Measurements from ENCODE around the gene RPS28.
"Not testable (repeated sequence)": the region's sequence is repeated elsewhere in the genome, so short reads cannot be mapped to it uniquely, and the experiment has no call there.

The RPS28 gene

DNA sequence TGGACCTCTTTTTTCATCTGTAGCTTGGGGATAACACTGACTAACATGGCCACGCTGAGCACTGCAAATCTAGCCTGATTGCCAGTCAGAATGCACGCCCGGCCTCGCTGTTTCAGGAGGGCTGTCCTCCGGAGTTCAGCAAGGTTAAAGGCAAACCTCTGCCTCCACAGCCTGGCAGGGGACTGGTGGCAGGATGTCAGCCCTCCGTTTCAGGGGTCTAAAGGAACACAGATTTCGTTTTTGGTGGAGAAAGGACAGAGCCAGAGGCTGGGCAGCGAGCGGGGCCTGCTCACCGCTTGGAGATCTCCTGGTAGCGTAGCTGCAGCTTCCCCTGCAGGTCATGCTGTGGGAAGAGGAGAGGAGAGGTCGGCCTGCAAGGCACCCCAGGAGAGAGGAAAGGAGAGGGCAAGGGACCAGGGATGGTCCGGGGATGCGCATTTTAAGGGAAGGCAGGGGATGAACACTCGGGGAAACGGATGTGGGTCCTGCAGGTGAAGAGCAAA is 681 bp upstream of the RPS28 start:
- no peak for DNase-seq (ENCODE audit: low read depth)

DNA sequence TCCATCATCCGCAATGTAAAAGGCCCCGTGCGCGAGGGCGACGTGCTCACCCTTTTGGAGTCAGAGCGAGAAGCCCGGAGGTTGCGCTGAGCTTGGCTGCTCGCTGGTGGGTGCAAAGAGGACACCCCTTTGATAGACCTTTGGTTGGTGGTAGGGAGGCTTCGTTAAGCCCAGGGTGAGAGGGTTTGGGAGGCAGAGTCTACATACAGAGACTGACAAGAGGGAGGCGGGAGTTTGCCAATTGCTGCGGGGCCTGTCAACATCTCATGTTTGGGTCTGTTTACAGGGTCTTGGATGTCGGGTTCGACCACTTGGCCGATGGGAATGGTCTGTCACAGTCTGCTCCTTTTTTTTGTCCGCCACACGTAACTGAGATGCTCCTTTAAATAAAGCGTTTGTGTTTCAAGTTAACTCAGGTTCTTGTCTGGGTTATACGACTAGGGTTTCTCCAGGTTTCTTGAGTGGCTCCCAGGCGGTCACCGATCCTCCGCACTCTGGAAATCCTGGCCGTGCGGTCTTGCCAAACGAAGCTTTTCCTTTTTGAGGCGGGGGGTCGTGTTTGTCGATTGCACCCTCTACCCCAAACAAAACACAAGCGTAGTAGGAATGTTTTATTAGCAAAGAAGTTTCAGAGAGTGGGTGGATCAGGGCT is 816 bp downstream of the RPS28 start:
- no peak for DNase-seq (ENCODE audit: low read depth)

DNA sequence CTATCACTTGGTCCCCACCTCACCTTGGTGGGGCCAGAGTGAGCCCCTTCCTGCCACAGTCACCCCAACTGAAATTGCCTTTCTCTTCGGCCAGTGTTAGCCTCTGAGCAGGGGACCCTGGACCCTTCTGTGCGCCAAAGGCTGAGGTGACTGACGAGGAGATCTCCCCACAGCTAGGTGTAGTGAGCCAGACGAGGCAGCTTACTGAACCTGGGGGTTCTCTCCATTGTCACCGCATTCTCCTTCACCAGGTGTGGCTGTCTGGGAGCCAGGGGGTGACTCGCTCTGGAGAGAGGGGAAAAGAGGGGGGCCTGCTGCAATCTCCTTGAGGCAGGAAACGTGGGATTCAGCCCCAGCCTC is 1.3 kb downstream of the RPS28 start:
- DNase-seq (ENCODE audit: low read depth) = no peak

DNA sequence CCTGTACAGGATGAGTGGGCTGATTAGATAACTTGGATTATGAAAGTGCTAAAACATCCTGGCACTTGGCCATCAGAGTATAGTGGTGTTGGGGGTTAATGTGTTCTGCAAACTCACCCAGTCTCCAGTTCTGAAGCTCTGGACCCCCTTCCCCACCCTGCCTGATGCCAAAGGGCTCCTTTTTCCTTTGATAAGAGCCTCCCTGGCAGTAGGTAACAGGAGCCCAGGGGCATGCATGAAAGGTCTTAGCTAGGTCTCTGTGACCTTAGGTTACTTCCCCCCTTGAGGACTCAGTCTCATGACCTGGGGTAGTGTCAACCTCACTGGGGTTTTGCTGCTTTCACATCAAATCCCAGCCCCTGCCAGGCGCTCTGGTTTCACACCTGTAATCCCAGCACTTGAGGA is 2.5 kb downstream of the RPS28 start:
- no peak for DNase-seq (ENCODE audit: low read depth)

DNA sequence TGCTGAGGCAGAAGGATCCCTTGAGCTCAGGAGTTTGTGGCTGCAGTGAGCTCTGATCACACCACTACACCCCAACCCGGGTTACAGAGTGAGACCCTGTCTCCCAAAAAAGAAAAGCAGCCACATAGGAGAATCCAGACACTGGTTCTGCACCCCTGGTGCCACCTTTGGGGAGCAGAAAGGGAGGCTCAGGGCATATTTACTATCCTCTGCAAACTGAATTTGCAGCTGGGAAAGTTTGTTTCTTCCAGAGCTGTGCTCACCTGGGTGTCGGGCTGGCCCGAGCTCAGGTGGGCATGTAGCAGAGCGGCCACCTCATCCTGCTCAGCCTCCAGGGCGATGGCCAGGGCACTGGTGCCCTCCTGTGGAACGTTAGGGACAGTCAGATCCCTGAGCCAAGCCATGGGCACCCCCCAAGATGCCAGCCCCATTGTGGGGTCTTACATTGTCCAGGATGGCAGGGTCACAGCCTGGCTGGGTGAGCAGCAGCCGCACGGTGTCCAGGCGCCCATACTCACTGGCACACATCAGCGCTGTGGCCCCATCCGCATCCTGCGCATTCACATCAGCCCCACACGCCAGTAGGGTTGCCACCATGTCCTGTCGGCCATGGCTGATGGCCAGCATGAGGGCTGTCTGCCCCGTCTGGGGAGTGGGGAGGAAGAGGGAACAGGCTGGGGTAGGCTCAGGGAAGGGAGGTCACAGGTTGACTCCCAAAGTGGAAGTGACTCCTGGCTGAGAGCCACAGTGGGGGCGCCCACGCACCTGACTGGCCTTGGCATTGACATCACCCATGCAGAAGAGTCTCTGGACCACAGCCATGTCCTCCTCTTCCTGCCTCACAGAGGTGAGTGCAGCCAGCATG is 3.1 kb downstream of the RPS28 start:
- DNase-seq (ENCODE audit: low read depth) = no peak

DNA sequence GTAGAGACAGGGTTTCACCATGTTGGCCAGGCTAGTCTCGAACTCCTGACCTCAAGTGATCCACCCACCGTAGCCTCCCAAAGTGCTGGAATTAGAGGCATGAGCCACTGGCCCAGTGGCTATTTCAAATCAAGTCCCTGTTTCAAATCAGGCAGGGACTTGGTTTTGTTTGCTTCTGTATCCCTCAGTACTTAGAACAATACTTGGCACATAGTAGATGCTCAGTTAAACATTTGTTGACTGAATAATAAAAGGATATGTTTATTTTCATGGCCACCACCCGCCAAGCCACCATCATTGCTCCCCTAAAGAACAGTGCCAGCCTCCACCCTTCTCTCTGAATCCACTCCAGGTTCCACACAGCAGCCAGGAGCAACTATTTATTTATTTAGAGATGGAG is 4.2 kb downstream of the RPS28 start:
- DNase-seq (ENCODE audit: low read depth) = no peak

DNA sequence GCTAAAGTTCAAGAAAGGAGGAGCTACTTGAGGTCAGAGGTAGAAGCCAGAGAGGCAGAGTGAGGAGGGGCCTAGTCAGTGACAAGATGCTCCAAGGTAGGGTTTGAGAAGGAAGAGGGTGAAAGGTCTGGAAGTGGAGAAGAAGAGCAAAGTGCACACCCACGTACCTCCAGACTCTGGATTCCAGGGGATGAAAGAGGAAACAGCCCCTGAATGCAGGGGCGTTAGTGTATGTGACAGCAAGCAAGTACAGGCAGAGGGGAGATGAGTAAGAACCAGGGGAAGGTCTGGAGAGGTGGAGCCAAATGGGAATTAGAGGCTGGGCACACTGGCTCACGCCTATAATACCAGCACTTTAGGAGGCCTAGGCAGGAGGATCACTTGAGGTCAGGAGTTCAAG is 8.7 kb downstream of the RPS28 start:
- no peak for DNase-seq (ENCODE audit: low read depth)

DNA sequence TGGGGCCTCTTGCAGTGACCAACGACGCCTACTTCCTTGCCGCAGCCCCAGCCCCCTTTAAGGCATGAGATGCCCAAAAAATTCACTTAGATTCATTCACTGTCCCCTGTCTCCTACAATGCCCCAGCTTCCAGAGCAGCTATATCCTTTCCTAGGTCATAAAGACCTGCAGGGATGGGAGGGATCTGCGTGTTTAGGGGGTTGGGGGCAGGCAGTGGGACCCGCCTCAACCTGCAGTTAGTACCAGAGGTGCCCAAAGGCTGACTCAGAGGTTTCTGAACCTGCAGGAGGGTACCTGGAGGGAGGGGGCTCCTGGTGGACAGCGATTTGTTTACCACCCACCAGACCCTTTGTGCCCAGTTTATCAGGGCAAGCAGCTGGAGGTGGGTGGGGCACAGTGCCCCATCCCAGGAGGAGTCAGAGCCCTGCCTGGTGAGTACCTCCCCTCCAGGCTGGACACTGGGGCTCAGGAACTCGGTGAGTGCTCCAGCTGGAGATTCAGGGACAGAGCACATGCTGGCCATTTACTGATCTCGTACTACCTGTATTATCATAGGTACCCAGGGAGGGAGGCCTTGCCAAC is 10.1 kb downstream of the RPS28 start:
- DNase-seq (ENCODE audit: low read depth) = no peak

DNA sequence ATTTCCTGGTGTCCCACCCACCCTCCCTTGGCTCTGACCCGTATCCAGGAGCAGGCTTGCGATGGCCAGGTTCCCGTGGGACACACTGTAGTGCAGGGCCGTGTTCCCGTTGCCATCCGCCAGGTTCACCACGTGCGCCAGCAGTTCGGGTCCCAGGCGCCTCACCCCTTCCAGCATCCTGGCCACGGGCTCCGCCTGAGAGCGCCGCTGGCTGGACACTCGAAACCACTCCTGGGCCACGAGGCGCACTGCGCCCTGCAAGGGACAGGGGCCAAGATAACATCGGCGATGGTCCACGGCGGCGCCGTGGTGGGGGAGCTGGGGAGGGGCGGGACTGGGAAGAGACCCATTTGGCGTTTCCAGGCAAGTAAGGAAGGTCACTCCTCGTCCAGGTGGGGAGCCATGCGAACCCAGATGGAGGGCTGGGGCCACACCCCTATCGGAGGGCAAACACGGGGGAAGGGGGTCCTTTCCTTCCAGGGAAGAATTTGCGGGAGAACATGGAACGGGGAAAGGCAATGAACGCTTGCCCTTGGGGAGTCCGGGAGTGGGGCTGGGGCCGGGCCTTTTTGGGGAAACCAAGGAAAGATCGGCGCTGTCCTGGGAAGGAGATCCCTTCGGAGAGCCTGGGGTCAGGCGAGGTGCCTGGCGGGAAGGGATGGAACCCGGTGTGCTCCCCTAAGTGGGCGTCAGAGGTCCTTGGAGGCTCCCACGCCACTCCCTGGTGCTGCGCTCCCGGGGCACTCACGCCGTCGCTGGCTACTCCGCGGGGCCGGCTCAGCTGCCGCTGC is 11.9 kb downstream of the RPS28 start:
- DNase-seq (ENCODE audit: low read depth) = no peak

DNA sequence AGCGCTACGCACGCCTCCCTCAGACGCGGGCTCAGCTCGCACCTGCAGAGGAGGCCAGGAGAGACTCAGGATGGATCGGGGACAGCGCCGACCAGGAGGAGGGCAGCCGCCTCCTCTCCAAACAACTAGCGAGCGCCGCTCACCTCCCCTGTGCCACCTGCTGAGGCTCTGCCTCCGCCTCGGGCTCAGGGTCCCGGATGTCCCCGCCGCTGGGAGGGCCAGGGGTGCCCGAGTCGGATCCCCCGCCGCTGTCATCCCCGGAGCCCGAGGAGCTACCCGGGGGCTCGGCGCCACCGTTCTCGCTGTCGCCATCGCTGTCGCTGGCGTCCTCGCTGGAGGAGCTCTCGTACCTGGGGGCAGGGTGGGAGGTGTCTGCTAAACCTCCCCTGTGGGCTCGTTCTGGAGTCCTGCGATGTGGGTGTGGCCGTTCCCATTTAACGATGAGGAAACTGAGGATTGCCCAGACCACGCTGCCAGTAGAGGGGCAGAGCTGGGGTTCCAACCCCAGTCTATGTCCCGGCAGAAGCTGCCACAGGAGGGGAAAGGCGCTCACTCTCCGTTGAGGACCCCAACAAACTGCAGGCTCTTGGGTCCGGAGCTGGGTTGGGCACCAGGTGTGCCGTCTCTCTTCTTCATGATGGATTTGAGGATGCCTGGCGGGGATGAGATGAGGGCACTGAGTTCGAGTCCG is 12.6 kb downstream of the RPS28 start:
- no peak for DNase-seq (ENCODE audit: low read depth)

DNA sequence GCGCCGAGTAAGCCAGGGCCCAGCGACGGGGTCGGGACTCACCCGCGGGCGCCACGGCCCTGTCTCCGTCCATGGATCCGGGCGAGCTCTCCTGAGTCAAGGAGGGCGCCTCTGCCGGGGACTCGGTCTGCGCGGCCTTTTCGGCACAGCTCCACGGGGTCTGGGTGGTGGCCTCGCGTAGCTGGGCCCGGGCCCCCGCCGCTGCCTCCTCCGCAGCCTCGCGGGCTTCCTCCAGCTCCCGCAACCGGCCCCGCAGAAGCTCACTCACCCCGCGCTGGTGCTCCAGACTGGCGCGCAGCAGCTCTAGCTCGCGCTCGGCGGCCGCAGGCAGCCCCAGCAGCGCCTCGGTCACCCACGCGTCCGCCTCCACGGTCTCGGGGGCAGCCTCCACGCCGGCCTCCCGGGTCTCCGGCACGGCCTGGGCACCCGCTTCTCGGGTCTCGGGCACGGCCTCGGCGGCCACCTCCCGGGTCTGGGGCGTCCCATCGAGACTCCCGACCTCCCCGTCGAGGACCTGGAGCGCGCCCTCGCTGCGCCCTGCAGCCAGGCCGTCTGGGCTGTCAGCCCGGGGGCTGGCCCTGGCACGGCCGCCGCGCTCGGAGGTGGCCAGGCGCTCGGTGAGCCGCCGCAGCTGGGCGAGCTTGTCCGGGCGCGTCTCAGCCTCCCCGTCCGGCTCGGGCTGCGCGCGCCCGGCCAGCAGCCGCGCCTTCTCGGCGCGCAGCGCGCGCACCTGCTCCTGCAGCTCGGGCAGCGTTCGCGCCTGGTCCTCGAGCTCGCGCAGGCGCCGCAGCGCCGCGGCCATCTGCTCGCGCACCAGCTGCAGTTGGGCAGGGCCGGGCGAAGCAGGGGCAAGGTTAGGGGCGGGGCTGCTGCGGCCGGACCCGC is 13.4 kb downstream of the RPS28 start:
- DNase-seq (ENCODE audit: low read depth) = no peak

DNA sequence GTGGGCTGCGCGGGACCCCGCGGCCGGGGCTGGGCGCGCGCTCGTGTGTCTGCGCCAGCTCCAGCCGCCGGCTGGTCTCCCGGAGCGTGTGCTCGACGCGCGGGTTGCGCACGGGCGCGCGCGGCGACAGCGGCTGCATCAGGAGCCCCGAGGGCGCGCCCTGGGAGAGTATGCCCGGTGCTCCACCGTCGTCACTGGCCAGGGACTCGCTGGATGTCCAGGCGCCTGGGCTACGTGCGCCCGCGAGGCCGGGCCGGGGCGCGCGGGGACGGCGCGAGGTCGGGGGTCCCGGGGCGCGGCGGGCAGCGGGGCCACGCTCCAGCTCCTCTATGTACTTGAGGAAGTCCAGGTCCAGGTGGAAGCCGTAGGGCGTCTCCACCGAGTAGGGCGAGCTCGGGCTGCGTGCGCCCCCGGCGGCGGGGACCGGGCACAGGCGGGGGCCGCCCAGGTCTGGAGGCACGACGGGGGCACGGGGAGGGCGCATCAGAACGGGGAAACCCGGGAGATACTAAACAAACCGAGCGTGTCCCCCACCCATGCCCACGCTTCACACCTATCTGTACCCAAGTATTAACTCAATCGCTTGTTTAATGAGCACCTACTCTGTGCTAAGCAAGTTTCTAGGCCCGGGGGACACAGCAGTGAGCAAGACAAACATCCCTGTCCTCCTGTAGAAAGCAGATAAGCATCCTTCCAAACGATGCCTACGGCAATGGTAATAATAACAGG is 14.2 kb downstream of the RPS28 start:
- no peak for DNase-seq (ENCODE audit: low read depth)

DNA sequence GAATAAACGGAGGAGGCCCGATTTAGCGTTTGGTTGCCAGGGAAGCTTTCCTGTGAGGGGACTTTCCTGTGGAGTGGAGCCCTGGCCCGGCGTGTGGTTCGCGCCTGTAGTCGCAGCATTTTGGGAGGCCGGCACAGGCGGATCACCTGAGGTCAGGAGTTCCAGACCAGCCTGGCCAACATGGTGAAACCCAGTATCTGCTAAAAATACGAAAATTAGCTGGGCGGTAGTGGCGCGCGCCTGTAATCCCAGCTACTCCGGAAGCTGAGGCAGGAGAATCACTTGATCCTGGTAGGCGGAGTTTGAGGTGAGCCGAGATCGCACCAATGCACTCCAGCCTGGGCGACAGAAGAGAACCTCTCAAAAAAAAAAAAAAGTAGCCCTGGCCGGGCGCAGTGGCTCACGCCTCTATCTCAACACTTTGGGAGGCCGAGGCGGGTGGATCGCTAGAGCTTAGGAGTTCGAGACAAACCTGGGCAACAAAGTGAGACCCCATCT is 14.8 kb downstream of the RPS28 start:
- DNase-seq (ENCODE audit: low read depth) = no peak

DNA sequence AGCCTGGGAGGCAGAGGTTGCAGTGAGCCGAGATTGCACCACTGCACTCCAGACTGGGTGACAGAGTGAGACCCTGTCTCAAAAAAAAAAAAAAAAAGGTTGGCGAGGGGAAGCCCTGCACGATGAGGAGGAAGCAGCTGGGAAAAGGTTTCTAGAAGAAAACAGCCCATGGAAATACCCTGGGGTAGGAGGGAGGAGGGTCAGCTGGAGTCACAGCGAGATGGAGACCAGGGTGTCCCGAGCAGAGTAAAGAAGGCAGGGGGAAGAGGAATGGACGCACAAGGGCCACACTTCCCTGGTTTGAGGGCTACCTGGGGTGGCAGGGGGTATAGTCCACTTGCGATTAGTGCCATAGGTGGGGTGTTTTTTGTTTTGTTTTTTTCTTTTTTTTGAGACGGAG is 15.4 kb downstream of the RPS28 start:
- no peak for DNase-seq (ENCODE audit: low read depth)

DNA sequence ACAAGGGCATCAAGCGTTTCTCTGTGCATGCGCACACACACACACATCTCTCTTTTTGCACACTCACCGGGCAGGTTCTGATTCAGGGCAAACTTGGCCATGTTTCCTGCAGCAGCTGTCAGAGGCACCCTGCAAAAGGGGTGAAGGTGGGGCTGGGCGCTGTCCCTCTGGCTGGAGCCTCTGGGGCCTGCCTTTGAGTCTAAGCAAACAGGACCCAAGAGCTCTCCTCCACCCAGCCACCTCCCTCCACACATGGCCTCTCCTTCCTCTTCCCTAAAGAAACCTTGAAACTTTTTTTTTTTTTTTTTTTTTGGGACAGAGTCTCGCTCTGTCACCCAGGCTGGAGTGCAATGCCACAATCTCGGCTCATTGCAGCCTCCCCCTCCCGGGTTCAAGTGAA is 16.4 kb downstream of the RPS28 start:
- no peak for DNase-seq (ENCODE audit: low read depth)

DNA sequence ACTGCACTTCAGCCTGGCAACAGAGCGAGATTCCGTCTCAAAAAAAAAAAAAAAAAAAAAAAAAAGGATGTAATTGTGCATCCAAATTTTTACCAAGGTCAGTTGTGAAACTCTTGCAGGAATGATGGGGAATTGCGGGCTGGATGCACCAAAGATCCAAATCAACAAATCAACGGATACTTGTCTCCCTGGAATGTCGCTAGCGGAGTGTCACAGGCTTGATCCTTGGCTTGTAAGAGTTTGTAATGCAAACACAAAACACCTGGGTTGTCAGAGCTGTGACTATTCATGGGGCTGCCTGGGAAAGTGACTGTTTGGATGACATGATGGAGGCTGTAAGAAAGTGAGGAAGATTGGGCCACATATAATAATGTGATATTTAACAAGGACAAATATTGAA is 17.5 kb downstream of the RPS28 start:
- DNase-seq (ENCODE audit: low read depth) = no peak

DNA sequence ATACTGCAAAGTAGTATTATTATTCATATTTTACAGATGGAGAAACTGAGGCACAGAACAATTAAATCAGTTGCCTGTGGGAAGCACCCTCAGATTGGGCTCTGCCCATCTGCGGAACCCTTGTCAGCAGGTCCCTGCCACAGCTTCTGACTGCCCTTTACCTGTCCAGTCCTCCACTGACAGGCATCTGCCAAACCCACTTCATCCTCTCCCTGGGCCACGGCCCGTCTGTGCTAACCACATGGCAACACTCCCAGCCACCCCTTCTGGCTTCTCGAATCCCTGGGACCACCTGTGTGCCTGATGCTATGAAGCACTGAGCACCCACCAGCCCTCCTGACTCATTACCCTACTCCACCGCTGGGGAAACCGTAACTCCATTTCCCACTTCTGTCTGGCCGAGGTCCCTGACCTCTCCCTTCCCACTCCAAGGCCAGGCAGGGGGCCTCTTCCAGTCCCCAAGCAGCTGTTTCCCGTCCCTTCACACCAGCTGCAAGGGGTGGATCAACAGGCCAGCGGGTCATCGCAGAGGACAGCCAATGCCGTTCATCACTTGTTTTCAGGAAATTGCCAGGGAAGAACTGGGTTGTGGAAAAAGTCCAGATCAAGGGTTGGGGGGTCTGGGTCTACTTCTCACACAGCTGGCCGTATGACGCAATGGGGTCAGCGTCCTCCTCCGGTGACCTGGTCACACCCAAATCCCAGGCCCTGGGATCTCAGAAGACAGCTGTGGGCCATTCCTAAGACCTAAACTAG is 19.2 kb downstream of the RPS28 start:
- no peak for DNase-seq (ENCODE audit: low read depth)

DNA sequence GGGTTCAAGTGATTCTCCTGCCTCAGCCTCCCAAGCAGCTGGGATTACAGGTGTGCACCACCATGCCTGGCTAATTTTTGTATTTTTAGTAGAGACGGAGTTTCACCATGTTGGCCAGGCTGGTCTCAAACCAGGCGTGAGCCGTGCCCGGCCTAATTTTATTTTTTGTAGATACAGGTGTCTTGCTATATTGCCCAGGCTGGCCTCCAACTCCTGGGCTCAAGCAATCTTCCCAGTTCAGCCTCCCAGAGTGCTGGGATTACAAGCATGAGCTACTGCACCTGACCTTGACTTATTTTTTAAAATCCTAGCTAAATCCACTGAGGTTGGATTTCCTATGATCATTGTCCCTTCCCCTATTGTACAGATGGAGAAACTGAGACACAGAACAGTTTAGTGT is 20.2 kb downstream of the RPS28 start:
- DNase-seq (ENCODE audit: low read depth) = not testable (repeated sequence)

DNA sequence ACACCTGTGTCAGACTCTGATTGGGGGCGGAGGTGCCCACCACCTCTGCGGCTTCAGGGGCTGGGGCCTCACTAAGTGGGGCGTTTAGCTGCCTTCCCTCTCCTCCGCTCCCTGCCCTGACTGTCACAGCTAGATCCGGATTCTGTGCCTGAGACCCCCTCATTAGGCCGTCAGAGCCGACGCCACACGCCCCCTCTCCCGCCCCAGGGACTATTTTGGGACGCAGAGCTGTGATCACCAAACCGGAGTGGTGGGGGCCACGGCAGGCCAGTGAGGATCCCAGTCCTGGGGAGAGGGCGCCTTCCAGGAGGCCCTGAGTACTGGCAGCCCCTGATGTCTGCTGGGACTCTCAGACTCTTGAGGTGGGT is 21.0 kb downstream of the RPS28 start:
- no peak for DNase-seq (ENCODE audit: low read depth)
